ENCODE results near the gene FOXN3. TPM values are rescaled to one million over a fixed set of nuclear protein-coding genes. Genes with fewer than 3 reads are reported as not detected.

The FOXN3 gene
- total RNA-seq, 4 donors from 2014 or later, result 99.6 to 172 (median 103) TPM

- DNase-seq, result no peak
- intact Hi-C loops (cut with DNase I; ENCODE audit: low total_unique reads), result no loop called here
- H3K27ac ChIP-seq, result no peak overlapping the region
- in situ Hi-C loops (cut with MboI; ENCODE audit: low sequenced_read_pairs in 4 of 4), result no loop called here
- no peak overlapping the region for H3K4me3 ChIP-seq
- H3K27me3 ChIP-seq, result no peaks in the 10 kb centered on the region
- peak; percentile 32 to 42 for ATAC-seq
- peaks cover 51 to 61% of the 10 kb centered on the region in 2 donors for H3K4me1 ChIP-seq
- H3K9me3 ChIP-seq, result no peaks in the 10 kb centered on the region
- TF ChIP-seq POLR2A (IDR thresholded peaks at IDR 0.05), result no peak
- no peak for TF ChIP-seq CTCF (IDR thresholded peaks at IDR 0.05 in 4 of 5, conservative IDR thresholded peaks at IDR 0.05 in 1 of 5)
- H3K36me3 ChIP-seq, result no peaks in the 10 kb centered on the region
Observed at GRCh38 chr14:89267656-89268055, 149.4 kb downstream of the FOXN3 start.

GRCh38 chr14:89267163-89267562, 149.9 kb downstream of the FOXN3 start:
- no peak overlapping the region for H3K27ac ChIP-seq
- in situ Hi-C loops (cut with MboI; ENCODE audit: low sequenced_read_pairs in 4 of 4) (no loop called here), intact Hi-C loops (cut with DNase I; ENCODE audit: low total_unique reads) (no loop called here)
- peaks cover 51 to 61% of the 10 kb centered on the region in 2 donors for H3K4me1 ChIP-seq
- H3K9me3 ChIP-seq, result no peaks in the 10 kb centered on the region
- no peak overlapping the region for H3K4me3 ChIP-seq
- TF ChIP-seq CTCF (IDR thresholded peaks at IDR 0.05 in 4 of 5, conservative IDR thresholded peaks at IDR 0.05 in 1 of 5) (no peak), POLR2A (IDR thresholded peaks at IDR 0.05) (no peak)
- ATAC-seq (no peak), DNase-seq (no peak)
- H3K27me3 ChIP-seq, result no peaks in the 10 kb centered on the region
- no peaks in the 10 kb centered on the region for H3K36me3 ChIP-seq

GRCh38 chr14:89266754-89267153, 150.3 kb downstream of the FOXN3 start:
- H3K27ac ChIP-seq, result no peak overlapping the region
- intact Hi-C loops (cut with DNase I; ENCODE audit: low total_unique reads) (no loop called here), in situ Hi-C loops (cut with MboI; ENCODE audit: low sequenced_read_pairs in 4 of 4) (no loop called here)
- no peak overlapping the region for H3K4me3 ChIP-seq
- TF ChIP-seq POLR2A (IDR thresholded peaks at IDR 0.05), result no peak
- no peak for TF ChIP-seq CTCF (IDR thresholded peaks at IDR 0.05 in 4 of 5, conservative IDR thresholded peaks at IDR 0.05 in 1 of 5)
- no peak for DNase-seq
- peaks cover 51 to 61% of the 10 kb centered on the region in 2 donors for H3K4me1 ChIP-seq
- ATAC-seq, result no peak
- H3K9me3 ChIP-seq, result no peaks in the 10 kb centered on the region
- no peaks in the 10 kb centered on the region for H3K27me3 ChIP-seq
- H3K36me3 ChIP-seq, result no peaks in the 10 kb centered on the region

- TF ChIP-seq CTCF (IDR thresholded peaks at IDR 0.05 in 4 of 5, conservative IDR thresholded peaks at IDR 0.05 in 1 of 5) (no peak), POLR2A (IDR thresholded peaks at IDR 0.05) (no peak)
- Histone ChIP-seq H3K9me3 (no peaks in the 10 kb centered on the region), H3K4me3 (no peak overlapping the region), H3K27me3 (no peaks in the 10 kb centered on the region), H3K36me3 (no peaks in the 10 kb centered on the region), H3K4me1 (peaks cover 51 to 61% of the 10 kb centered on the region in 2 donors), H3K27ac (no peak overlapping the region)
- intact Hi-C loops (cut with DNase I; ENCODE audit: low total_unique reads), result no loop called here
- ATAC-seq (no peak), DNase-seq (no peak)
- in situ Hi-C loops (cut with MboI; ENCODE audit: low sequenced_read_pairs in 4 of 4), result no loop called here
Observed at GRCh38 chr14:89265234-89265633, 151.8 kb downstream of the FOXN3 start.

- ATAC-seq (no peak), DNase-seq (no peak)
- H3K27ac ChIP-seq, result no peak overlapping the region
- H3K9me3 ChIP-seq, result no peaks in the 10 kb centered on the region
- intact Hi-C loops (cut with DNase I; ENCODE audit: low total_unique reads), result no loop called here
- TF ChIP-seq POLR2A (IDR thresholded peaks at IDR 0.05) (no peak), CTCF (IDR thresholded peaks at IDR 0.05 in 4 of 5, conservative IDR thresholded peaks at IDR 0.05 in 1 of 5) (no peak)
- H3K36me3 ChIP-seq, result no peaks in the 10 kb centered on the region
- no peaks in the 10 kb centered on the region for H3K27me3 ChIP-seq
- peaks cover 44 to 51% of the 10 kb centered on the region in 2 donors for H3K4me1 ChIP-seq
- in situ Hi-C loops (cut with MboI; ENCODE audit: low sequenced_read_pairs in 4 of 4), result no loop called here
- no peak overlapping the region for H3K4me3 ChIP-seq
Observed at GRCh38 chr14:89264196-89264800, 152.7 kb downstream of the FOXN3 start.

Data from gastrocnemius medialis (tissue), 4 donors.